ENCODE data around the gene C1QC. TPM values are rescaled to one million over a fixed set of nuclear protein-coding genes. Genes with fewer than 3 reads are reported as not detected.

The C1QC gene
- total RNA-seq (2014; rRNA removed; shearing (Covaris generic)), result not detected in 2 replicates

DNA sequence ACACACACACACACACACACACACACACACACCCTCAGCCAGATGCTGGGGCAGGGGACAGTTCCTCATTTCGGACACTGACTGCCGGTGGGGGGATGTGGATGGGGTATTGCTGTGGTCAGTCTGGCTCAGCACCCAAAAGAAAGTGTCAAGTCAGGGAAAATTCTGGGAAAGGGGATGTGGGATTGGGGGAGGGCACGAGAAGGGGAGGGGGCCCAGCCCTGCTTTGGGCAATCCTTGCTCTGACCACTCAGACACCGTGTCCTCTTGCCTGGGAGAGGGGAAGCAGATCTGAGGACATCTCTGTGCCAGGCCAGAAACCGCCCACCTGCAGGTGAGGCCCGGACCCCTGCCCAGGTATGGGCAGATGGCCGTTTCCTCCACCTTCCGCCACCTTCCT, at the start of gene C1QC:
TSS of gene C1QC (plus strand) at position 253 of the 400 bp plus-strand sequence. CDS start 391 bp downstream, outside the sequence.
- no peaks in the 10 kb centered on the region for H3K9me3 ChIP-seq (replicated peaks)
- H3K36me3 ChIP-seq, result no peaks in the 10 kb centered on the region
- H3K27me3 ChIP-seq, result peaks cover 16% of the 10 kb centered on the region
- H3K4me3 ChIP-seq, result no peak within 1 kb of the TSS
- no peaks in the 10 kb centered on the region for H3K4me1 ChIP-seq
- DNase-seq, result no peak
- no peak within 1 kb of the TSS for H3K27ac ChIP-seq

DNA sequence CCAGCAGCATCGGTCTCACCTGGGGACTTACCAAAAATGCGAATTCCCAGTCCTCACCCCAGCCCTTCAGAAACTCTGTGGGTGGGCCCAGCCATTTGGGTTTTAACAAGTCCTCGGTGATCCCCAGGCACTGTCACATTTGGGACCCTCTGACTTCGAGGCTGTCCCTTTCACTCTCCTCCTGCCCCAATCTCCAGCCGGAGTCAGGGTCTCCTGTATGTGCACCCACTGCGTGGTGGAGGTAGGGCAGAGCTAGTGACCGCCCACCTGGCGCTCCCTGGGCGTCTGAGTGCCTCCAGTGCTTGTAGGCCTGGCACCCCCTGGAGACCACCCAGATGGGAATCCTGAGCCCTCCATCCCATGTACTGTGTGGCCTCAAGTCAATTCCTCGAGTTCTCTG, 49.0 kb upstream of the C1QC start:
- Histone ChIP-seq H3K27me3 (peaks cover 23% of the 10 kb centered on the region; the same call in 1 of the 2 replicates), H3K27ac (no peak overlapping the region), H3K4me3 (no peak overlapping the region), H3K36me3 (no peaks in the 10 kb centered on the region), H3K9me3 (replicated peaks) (no peaks in the 10 kb centered on the region), H3K4me1 (no peaks in the 10 kb centered on the region)
- DNase-seq, result no peak

DNA sequence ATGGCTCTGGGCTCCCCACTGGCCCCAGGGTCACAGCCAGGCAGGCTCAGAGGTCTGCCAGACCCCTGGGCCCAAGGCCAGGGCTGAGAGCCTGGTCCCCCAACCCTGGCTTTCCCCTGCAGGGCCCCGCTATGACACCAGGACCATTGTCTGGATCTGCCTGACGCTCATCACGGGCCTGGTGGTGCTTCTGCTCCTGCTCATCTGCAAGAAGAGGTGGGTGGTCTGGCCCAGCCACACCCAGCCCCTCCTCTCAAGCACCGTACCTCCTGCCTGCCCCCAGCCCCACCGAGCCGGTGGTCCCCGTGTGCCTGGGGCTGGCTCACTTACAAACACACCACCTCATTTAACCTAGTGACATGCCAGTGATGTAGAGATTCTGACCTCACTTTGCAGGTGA, 48.3 kb upstream of the C1QC start:
- Histone ChIP-seq H3K36me3 (no peaks in the 10 kb centered on the region), H3K9me3 (replicated peaks) (no peaks in the 10 kb centered on the region), H3K27me3 (peaks cover 23% of the 10 kb centered on the region; the same call in 1 of the 2 replicates), H3K4me3 (no peak overlapping the region), H3K4me1 (no peaks in the 10 kb centered on the region), H3K27ac (no peak overlapping the region)
- no peak for DNase-seq

DNA sequence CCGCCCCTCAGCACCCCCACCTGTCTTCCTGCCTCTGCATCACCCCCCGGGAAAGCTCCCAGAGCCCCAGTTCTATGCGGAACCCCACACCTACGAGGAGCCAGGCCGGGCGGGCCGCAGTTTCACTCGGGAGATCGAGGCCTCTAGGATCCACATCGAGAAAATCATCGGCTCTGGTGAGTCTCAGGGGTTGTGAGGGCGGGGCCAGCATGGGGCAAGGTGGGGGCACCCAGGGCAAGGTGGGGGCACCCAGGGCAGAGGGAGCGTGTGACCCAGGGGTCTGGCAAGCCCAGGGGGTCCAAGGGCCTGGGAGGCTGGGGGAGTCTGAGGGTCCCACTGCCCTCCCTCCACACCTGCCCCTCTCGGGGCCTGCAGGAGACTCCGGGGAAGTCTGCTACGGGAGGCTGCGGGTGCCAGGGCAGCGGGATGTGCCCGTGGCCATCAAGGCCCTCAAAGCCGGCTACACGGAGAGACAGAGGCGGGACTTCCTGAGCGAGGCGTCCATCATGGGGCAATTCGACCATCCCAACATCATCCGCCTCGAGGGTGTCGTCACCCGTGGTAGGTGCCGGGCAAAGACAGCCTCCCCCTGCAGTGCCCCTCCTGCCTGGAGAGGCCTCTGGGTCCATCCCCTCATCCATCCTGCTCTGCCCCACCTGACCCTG, 46.0 kb upstream of the C1QC start:
- Histone ChIP-seq H3K4me1 (no peaks in the 10 kb centered on the region), H3K4me3 (no peak overlapping the region), H3K27me3 (peaks cover 20% of the 10 kb centered on the region; the same call in 1 of the 2 replicates), H3K9me3 (replicated peaks) (no peaks in the 10 kb centered on the region), H3K27ac (no peak overlapping the region), H3K36me3 (no peaks in the 10 kb centered on the region)
- DNase-seq, result no peak

DNA sequence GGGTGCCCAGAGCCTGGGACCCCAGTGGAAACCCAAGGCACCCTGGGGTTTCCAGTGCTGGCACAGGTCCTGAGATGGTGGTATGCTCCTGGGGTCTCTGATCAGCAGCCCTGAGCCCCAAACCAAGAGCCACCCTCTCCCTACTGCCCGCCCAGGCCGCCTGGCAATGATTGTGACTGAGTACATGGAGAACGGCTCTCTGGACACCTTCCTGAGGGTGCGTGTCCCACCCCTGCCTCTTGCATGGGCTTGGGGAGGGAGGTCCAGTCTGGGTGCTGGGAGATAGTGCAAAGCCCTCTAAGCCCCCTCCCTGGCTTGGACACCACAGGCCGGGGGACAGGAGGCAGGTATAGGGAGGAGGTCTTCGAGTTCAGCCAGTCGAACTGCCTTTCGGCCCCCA, 45.4 kb upstream of the C1QC start:
- Histone ChIP-seq H3K4me3 (no peak overlapping the region), H3K9me3 (replicated peaks) (no peaks in the 10 kb centered on the region), H3K27ac (no peak overlapping the region), H3K4me1 (no peaks in the 10 kb centered on the region), H3K27me3 (peaks cover 18% of the 10 kb centered on the region; the same call in 1 of the 2 replicates), H3K36me3 (no peaks in the 10 kb centered on the region)
- DNase-seq, result no peak

DNA sequence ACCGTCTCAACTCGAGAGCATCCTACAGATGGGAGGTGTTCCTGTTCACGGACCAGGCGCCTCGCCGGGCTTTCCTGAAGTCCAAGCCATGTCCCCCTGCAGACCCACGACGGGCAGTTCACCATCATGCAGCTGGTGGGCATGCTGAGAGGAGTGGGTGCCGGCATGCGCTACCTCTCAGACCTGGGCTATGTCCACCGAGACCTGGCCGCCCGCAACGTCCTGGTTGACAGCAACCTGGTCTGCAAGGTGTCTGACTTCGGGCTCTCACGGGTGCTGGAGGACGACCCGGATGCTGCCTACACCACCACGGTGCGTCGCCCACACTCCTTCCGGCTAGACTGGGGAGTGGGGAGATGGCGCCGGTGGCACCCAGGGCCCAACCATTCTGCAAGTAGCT, 44.7 kb upstream of the C1QC start:
- Histone ChIP-seq H3K36me3 (no peaks in the 10 kb centered on the region), H3K27me3 (peaks cover 13% of the 10 kb centered on the region; the same call in 1 of the 2 replicates)
- no peak for DNase-seq

DNA sequence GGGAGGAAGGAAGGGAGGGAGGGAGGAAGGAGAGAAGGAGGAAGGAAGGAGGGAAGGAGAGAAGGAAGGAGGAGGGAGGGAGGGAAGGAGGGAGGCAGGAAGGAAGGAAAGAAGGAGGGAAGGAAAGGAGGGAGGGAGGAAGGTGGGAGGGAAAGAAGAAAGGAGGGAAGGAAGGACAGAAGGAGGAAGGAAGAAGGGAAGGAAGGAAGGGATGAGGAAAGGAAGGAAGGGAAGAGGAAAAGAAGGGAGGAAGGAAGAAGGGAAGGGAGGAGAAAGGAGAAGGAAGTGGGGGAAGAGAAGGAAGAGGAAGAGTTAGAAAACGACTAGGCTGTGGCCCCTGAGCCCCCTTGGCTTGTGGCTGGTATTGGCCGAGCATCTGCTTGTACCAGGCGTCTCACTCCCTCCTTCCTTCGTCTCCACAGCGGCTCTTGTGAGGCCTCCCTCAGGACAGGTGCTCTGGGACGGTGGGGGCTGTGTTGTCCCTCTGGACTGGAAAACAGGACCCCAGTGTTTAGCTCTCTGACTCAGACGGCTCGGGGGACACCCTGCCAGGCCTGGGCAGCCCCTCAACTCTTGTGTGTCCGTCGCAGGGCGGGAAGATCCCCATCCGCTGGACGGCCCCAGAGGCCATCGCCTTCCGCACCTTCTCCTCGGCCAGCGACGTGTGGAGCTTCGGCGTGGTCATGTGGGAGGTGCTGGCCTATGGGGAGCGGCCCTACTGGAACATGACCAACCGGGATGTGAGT, 43.2 kb upstream of the C1QC start:
- Histone ChIP-seq H3K27ac (no peak overlapping the region), H3K9me3 (replicated peaks) (no peaks in the 10 kb centered on the region), H3K36me3 (no peaks in the 10 kb centered on the region), H3K4me3 (no peak overlapping the region), H3K4me1 (no peaks in the 10 kb centered on the region), H3K27me3 (peaks cover 9% of the 10 kb centered on the region)
- DNase-seq, result no peak

More for the DNA sequence above, 44.7 kb upstream of the C1QC start:
- no peaks in the 10 kb centered on the region for H3K4me1 ChIP-seq
- H3K9me3 ChIP-seq (replicated peaks), result no peaks in the 10 kb centered on the region
- H3K27ac ChIP-seq, result no peak overlapping the region
- no peak overlapping the region for H3K4me3 ChIP-seq

DNA sequence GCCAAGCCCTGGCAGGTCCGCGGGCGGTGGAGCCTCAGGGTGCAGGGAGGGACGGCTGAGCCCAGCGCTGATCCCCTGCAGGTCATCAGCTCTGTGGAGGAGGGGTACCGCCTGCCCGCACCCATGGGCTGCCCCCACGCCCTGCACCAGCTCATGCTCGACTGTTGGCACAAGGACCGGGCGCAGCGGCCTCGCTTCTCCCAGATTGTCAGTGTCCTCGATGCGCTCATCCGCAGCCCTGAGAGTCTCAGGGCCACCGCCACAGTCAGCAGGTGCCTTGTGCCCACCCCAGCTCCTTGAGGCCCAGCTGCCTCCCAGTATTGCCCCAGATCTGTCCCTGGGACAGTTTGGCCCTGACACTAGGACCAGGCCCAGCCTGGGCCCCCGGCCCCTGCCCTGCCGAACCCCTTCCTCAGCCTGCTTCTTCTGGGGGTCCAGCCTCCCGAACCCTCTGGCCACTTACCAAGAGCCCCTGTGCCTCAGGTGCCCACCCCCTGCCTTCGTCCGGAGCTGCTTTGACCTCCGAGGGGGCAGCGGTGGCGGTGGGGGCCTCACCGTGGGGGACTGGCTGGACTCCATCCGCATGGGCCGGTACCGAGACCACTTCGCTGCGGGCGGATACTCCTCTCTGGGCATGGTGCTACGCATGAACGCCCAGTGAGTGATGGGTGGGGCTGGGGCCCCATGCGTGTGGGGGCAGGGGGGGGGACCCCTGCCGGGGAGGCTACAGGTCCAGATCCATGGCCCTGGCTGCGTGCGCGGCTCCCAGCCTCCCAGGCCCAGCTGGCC, 42.4 kb upstream of the C1QC start:
- peaks cover 9% of the 10 kb centered on the region for H3K27me3 ChIP-seq

DNA sequence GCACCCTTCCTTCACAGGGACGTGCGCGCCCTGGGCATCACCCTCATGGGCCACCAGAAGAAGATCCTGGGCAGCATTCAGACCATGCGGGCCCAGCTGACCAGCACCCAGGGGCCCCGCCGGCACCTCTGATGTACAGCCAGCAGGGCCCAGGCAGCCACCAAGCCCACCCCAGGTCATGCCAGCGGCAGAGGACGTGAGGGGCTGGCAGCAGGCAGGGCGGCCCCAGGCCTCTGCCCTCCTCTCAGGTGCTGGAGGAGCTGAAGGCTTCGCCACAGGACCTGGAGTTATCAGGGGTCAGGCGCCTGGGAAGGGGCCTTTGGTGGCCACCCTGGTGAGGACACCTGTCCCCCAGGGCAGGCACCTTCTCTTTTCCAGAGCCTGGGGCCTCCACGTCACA, 41.8 kb upstream of the C1QC start:
- no peak overlapping the region for H3K4me3 ChIP-seq
- H3K4me1 ChIP-seq, result no peaks in the 10 kb centered on the region
- no peak overlapping the region for H3K27ac ChIP-seq
- no peaks in the 10 kb centered on the region for H3K9me3 ChIP-seq (replicated peaks)
- H3K27me3 ChIP-seq, result peaks cover 10% of the 10 kb centered on the region
- no peak for DNase-seq
- H3K36me3 ChIP-seq, result no peaks in the 10 kb centered on the region

More for the DNA sequence above, 42.4 kb upstream of the C1QC start:
- no peak overlapping the region for H3K27ac ChIP-seq
- no peaks in the 10 kb centered on the region for H3K4me1 ChIP-seq
- DNase-seq, result no peak
- no peak overlapping the region for H3K4me3 ChIP-seq
- no peaks in the 10 kb centered on the region for H3K9me3 ChIP-seq (replicated peaks)
- no peaks in the 10 kb centered on the region for H3K36me3 ChIP-seq

DNA sequence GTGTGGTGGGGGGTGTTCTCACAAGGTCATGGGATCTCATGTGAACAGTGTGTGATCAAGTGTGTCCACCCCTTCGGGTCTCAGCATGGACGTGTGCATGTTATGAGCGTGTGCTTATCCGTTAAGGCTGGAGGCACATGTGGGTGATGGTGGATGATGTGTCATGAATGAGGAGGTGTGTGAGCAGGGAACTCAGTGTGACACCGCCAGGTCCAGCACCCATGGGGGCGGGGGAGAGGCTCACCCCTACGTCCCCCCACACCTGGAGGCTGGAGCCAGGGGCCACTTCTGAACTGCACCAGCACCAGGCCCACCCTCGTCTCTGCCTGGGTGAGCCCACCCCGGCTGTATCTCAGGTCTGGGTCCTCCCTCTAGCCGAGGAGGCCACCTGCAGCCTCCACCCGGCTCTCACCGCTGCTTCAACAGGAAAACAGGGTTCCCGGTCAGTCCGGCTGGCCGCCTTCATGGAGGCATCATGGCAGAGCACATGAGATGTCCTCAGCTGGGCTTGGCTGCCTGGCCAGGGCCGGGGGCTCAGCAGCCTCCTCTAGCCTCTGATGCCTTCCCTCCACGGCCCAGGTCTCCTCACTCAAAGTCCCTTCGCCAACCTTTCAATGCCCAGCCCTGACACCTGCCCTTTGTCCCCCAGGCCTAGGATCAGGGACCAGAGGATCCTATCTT, 41.2 kb upstream of the C1QC start:
- no peak for DNase-seq
- H3K4me1 ChIP-seq, result no peaks in the 10 kb centered on the region
- no peaks in the 10 kb centered on the region for H3K36me3 ChIP-seq
- peaks cover 12% of the 10 kb centered on the region for H3K27me3 ChIP-seq
- no peaks in the 10 kb centered on the region for H3K9me3 ChIP-seq (replicated peaks)
- H3K4me3 ChIP-seq, result no peak overlapping the region
- H3K27ac ChIP-seq, result no peak overlapping the region

DNA sequence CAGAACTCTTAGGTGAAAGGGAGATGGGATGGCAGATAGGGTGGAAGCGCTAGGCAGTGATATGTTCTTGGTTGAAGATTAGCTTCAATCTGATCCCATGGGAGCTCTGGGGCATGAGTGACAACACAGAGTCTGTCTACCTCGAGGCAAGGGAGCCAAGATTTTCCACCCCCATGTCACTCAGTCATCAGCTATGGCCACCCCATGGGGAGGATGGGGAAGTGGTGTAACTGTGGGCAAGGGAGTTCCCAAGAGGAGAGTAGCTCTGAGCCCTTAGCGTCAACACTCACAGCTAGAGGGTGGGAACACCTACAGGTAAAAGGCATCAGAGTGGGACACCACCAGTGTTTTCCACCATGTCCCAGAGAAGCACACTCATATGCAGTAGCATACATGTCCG, 37.3 kb upstream of the C1QC start:
- no peaks in the 10 kb centered on the region for H3K4me1 ChIP-seq
- DNase-seq, result no peak
- no peaks in the 10 kb centered on the region for H3K9me3 ChIP-seq (replicated peaks)
- H3K4me3 ChIP-seq, result no peak overlapping the region
- H3K27me3 ChIP-seq, result peaks cover 3% of the 10 kb centered on the region
- no peak overlapping the region for H3K27ac ChIP-seq
- no peaks in the 10 kb centered on the region for H3K36me3 ChIP-seq

DNA sequence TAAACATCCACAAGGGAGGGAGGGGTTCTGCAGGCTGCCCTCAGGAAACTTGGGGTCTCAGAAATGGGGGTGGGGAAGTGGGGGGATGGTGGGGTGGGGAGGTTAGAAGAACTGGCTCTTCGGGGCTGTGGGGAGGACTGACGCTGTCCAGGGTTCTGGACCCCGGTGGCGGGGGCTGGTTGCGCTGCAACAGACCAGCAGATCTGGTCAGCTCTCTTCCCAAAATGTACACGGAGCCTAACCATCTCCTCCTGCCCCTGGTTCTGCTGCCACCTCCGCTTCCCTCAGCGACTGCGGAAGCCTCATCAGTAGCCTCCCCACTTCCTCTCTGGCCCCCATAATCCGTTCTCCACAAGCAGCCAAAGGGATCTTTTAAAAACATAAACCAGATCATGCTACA, 36.3 kb upstream of the C1QC start:
- Histone ChIP-seq H3K27me3 (peaks cover 3% of the 10 kb centered on the region), H3K27ac (no peak overlapping the region), H3K4me1 (no peaks in the 10 kb centered on the region), H3K9me3 (replicated peaks) (no peaks in the 10 kb centered on the region), H3K4me3 (no peak overlapping the region), H3K36me3 (no peaks in the 10 kb centered on the region)
- DNase-seq, result no peak

DNA sequence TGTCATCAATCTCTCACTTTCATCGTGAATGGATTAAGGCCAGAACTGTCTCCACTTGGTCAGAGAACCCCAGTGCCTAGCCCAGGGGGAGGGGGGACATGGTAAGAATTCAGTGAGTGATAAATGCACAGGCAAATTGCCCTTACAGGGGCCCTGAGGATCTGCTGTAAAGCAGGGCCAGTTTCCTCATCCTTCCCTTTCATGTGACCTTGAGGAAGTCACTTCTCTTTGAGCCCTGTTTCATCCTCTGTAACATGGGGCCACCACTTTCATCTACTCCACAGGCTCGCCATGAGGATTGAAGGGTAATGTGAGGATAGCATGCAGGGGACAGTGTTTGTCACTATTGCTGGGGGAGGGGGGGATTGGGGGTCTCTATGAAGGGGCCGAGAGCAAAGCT, 35.1 kb upstream of the C1QC start:
- DNase-seq, result no peak
- Histone ChIP-seq H3K9me3 (replicated peaks) (no peaks in the 10 kb centered on the region), H3K27me3 (peaks cover 3% of the 10 kb centered on the region), H3K4me1 (no peaks in the 10 kb centered on the region), H3K27ac (no peak overlapping the region), H3K36me3 (no peaks in the 10 kb centered on the region), H3K4me3 (no peak overlapping the region)

DNA sequence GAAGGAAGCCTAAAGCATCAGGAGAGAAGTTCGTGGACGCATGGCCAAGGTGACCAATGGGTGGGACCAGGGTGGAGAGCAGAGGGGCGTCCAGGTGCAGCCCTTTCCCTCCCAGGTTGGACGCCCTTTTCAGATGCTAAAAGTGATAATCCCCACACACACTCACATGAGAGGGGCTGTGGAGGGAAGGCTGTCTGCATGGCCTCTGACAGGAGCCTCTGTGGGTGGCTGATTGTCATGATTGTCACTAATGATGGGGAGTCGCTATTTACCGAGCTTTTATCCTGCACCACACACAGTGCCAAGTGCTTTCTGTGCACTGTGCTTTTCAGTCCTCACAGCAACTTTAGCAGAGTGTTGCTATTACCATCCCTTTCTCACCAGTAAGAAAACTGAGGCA, 34.1 kb upstream of the C1QC start:
- no peaks in the 10 kb centered on the region for H3K9me3 ChIP-seq (replicated peaks)
- DNase-seq, result no peak

More for the DNA sequence above, 34.1 kb upstream of the C1QC start:
- Histone ChIP-seq H3K4me1 (no peaks in the 10 kb centered on the region), H3K27me3 (peaks cover 3% of the 10 kb centered on the region), H3K36me3 (no peaks in the 10 kb centered on the region), H3K4me3 (no peak overlapping the region), H3K27ac (no peak overlapping the region)

All from SJCRH30 (cell line).